Thyroid gland (tissue), 4 donors: Measurements from ENCODE around the gene GBP1. TPM values are rescaled to one million over a fixed set of nuclear protein-coding genes. Genes with fewer than 3 reads are reported as not detected.
"Not testable (repeated sequence)": the region's sequence is repeated elsewhere in the genome, so short reads cannot be mapped to it uniquely, and the experiment has no call there.

Experiments used
- DNase-seq, 2 donors: peaks; one replicate each; pipeline ENCODE4 v3.0.0-alpha.2; 2019
- H3K27ac ChIP-seq, 3 donors: fragments of 200-600 bp; sonication (generic); 1 replicate in 2 of 3; 2 replicates in 1 of 3; pipeline ENCODE4 v1.5.1; 2016 to 2019; ENCODE audit warnings: mild to moderate bottlenecking in 1 of 3, moderate library complexity in 1 of 3
- H3K27me3 ChIP-seq: fragments of 200-600 bp; sonication (generic); one replicate; pipeline ENCODE4 v1.5.1; 2019
- H3K36me3 ChIP-seq, 2 donors: fragments of 200-600 bp; sonication (generic); one replicate each; pipeline ENCODE4 v1.5.1; 2016 to 2019
- H3K4me1 ChIP-seq, 2 donors: fragments of 200-600 bp; sonication (generic); one replicate each; pipeline ENCODE4 v1.5.1; 2017 to 2019
- H3K4me3 ChIP-seq, 3 donors: fragments of 200-600 bp; sonication (generic); replicated peaks in 1 of 3; 1 replicate in 2 of 3; 2 replicates in 1 of 3; pipeline ENCODE4 v1.5.1; 2016; ENCODE audit warnings: mild to moderate bottlenecking in 1 of 3
- H3K9me3 ChIP-seq: fragments of 200-600 bp; sonication (generic); one replicate; pipeline ENCODE4 v1.5.1; 2017
- CTCF ChIP-seq, 6 experiments: fragments of 200-600 bp in 3 of 6; fragments of 450-650 bp in 3 of 6; sonication (generic) in 3 of 6; IDR thresholded peaks; one replicate each; pipeline ENCODE4 v1.5.1; 2016 to 2019; ENCODE audit warnings: antibody characterized with exemption in 6 of 6, mild to moderate bottlenecking in 2 of 6, inconsistent platforms in 1 of 6, moderate library complexity in 1 of 6
- POLR2A ChIP-seq, 2 donors: fragments of 450-650 bp; IDR thresholded peaks; one replicate each; pipeline ENCODE4 v1.6.1; 2017; ENCODE audit warnings: antibody characterized with exemption in 2 of 2, mild to moderate bottlenecking in 2 of 2, moderate library complexity in 1 of 2
- WGBS, 2 donors: methylation state at CpG; one replicate each; pipeline ENCODE4 v1.1.5; 2017; 5-methylcytosine and 5-hydroxymethylcytosine counted together
- intact Hi-C: fragments of 100-400 bp; cut with DNase I; formaldehyde crosslinking; loops from one replicate; pipeline ENCODE4 v1.15.1; 2023
- total RNA-seq, 4 donors: library from RNA; depleted of rRNA; stranded (reverse); fragments of >200 nt; gene quantifications; one replicate each; pipeline ENCODE4 v1.2.3, GENCODE V29; 2016

GBP1 gene
- total RNA-seq, 4 donors from 2014 or later: 15.0 to 54.3 (median 22.9) TPM

GRCh38 chr1:89060091-89060490 is 4.9 kb downstream of the GBP1 start:
- TF ChIP-seq CTCF (IDR thresholded peaks at IDR 0.05) (no peak), POLR2A (IDR thresholded peaks at IDR 0.05) (no peak)
- intact Hi-C loops: no loop called here
- Histone ChIP-seq H3K36me3 (peaks cover 16 to 26% of the 10 kb centered on the region in 2 donors), H3K27ac (no peak overlapping the region), H3K9me3 (no peaks in the 10 kb centered on the region), H3K4me3 (no peak overlapping the region), H3K4me1 (peaks cover 11 to 12% of the 10 kb centered on the region in 2 donors), H3K27me3 (no peaks in the 10 kb centered on the region)
- no peak for DNase-seq
- WGBS, 2 donors: 95 to 97% methylated on average over 5 of the region's 5 CpGs

- Histone ChIP-seq H3K27me3 (no peaks in the 10 kb centered on the region), H3K4me1 (peaks cover 9 to 17% of the 10 kb centered on the region in 2 donors), H3K36me3 (peaks cover 10 to 11% of the 10 kb centered on the region in 2 donors), H3K9me3 (no peaks in the 10 kb centered on the region), H3K27ac (no peak overlapping the region), H3K4me3 (no peak overlapping the region)
- TF ChIP-seq POLR2A (IDR thresholded peaks at IDR 0.05) (no peak), CTCF (IDR thresholded peaks at IDR 0.05) (no peak)
- intact Hi-C loops: no loop called here
- WGBS, 2 donors: 95 to 96% methylated on average over 1 of the region's 1 CpG
- DNase-seq: no peak
These were observed 13.1 kb downstream of the GBP1 start for GRCh38 chr1:89051955-89052312.

GRCh38 chr1:89051300-89051954 is 13.6 kb downstream of the GBP1 start:
- intact Hi-C loops: no loop called here
- Histone ChIP-seq H3K9me3 (no peaks in the 10 kb centered on the region), H3K36me3 (peaks cover 8 to 9% of the 10 kb centered on the region in 2 donors), H3K4me3 (no peak overlapping the region), H3K27me3 (no peaks in the 10 kb centered on the region), H3K27ac (no peak overlapping the region), H3K4me1 (peaks cover 9 to 17% of the 10 kb centered on the region in 2 donors)
- TF ChIP-seq POLR2A (IDR thresholded peaks at IDR 0.05): no peak
- TF ChIP-seq CTCF (IDR thresholded peaks at IDR 0.05): no peak
- DNase-seq: no peak
- WGBS, 2 donors: 97 to 98% methylated on average over 9 of the region's 9 CpGs

- Histone ChIP-seq H3K4me1 (peaks cover 9 to 17% of the 10 kb centered on the region in 2 donors), H3K27me3 (no peaks in the 10 kb centered on the region), H3K27ac (peak overlapping the region; percentile 74 to 81 (median 75)), H3K4me3 (no peak overlapping the region), H3K36me3 (peaks cover 4 to 6% of the 10 kb centered on the region in 2 donors), H3K9me3 (no peaks in the 10 kb centered on the region)
- TF ChIP-seq CTCF (IDR thresholded peaks at IDR 0.05) (no peak), POLR2A (IDR thresholded peaks at IDR 0.05) (no peak)
- no peak for DNase-seq
- intact Hi-C loops: no loop called here
- 86 to 100% methylated on average over 4 to 6 of the region's 11 CpGs for WGBS, 2 donors
These were observed 14.4 kb downstream of the GBP1 start for GRCh38 chr1:89050649-89051033.

GRCh38 chr1:89049901-89050648 is 14.9 kb downstream of the GBP1 start:
- 37 to 39% methylated on average over 9 of the region's 9 CpGs for WGBS, 2 donors
- H3K4me3 ChIP-seq, intact Hi-C loops, H3K27me3 ChIP-seq, H3K36me3 ChIP-seq, H3K9me3 ChIP-seq: not testable (repeated sequence)
- DNase-seq: peak; percentile 55 to 73
- H3K27ac ChIP-seq: peak overlapping the region; percentile 74 to 81 (median 75)
- peaks cover 9 to 17% of the 10 kb centered on the region in 2 donors for H3K4me1 ChIP-seq

- Histone ChIP-seq H3K27ac (peak overlapping the region; percentile 71 to 81 (median 74)), H3K4me1 (peaks cover 9 to 17% of the 10 kb centered on the region in 2 donors)
- DNase-seq: peak; percentile 22 to 34
- H3K4me3 ChIP-seq, intact Hi-C loops, H3K36me3 ChIP-seq, H3K9me3 ChIP-seq, H3K27me3 ChIP-seq: not testable (repeated sequence)
- WGBS, 2 donors: 36 to 42% methylated on average over 2 of the region's 4 CpGs
These were observed 15.8 kb downstream of the GBP1 start for GRCh38 chr1:89049187-89049586.
